Measurements from ENCODE around the gene ODR4. TPM values are rescaled to one million over a fixed set of nuclear protein-coding genes. Genes with fewer than 3 reads are reported as not detected.
"Not testable (repeated sequence)": the region's sequence is repeated elsewhere in the genome, so short reads cannot be mapped to it uniquely, and the experiment has no call there.

Gene ODR4
- 27.1 and 37.3 TPM in 2 replicates for total RNA-seq

DNA sequence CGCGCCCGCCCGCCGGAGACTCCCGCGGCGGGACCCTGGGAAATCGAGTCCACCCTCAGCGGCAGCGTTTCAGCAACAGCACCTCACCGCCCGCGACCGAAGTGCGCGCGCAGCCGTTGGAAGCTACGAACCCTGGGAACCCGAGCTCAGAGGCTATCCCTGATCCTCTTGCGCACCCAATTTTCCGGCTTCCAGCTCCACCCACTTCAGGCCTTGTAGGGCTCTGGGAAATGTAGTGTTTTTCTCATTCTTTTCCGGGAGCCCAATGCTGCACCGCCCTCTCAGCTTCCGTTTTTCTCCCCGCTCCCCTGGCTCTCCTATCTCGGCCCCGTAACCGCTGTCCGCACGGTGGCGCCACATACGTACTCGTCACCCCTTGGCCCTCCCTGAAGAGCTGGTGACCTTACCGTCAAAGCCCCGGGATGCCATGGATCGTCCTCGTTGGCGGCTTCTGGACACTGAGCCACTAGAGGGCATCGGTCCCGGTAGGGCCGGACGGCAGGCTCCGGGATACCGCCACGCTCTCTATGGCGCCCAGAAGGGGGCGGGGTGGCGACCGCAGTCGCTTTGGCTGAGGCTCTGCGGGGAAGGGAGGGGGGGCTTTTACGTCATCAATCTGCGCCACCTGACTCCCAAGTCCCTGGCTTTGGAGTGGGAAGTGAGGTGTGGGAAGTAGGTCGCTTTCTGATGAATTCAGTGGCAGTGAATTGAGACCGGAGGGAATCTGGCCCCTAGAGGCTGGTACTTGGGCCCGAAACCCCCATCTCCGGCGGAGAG is at the start of gene ODR4, which contains the start of gene TPR:
Gene ODR4, plus strand, starts transcription at position 687 of the 777 bp plus-strand sequence. CDS start 3,948 bp downstream, outside the sequence.
Gene TPR, minus strand, starts transcription at position 102 of the 777 bp plus-strand sequence. CDS start 225 bp downstream, outside the sequence.
- peak; percentile 98 for DNase-seq (ENCODE audit: low read depth)

GRCh38 chr1:186326009-186326408 is 49.6 kb upstream of the ODR4 start:
- DNase-seq (ENCODE audit: low read depth) = no peak

DNA sequence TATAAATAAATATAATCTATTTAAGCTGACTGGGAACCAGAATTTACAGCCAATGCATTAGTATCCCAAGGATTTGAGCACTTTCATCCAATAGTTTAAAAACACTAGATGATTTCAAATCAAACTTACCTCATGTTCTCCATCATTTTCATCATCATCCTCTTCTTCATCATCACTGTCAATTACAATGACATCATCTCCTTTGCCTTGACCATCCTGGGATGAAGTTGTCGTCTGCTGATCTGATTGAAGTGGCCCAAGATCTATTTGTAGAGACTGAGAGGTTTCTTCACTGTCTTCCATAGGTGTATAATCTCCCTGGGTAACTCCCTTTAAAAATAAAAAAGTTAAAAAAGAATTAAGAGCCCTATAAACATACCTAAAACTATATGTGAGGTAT is 48.3 kb upstream of the ODR4 start:
- DNase-seq (ENCODE audit: low read depth) = no peak

DNA sequence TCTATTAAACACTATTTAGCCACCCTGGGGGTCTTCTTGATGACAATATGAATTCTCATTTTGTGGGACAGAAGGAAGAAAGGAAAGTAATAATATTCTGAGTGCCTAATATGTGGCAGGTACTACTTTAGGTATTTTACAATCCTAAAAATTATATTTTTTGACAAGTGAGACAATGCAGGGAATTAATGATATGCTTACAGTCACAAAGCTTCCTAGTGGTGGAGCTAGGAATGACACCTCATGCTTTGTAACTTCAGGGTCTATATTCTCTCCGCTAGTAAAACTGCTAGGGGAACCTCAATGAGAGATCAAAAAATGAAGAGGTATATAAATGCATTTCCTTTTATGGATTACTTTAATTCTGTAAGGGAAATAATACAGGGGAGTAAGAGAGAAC is 44.9 kb upstream of the ODR4 start:
- DNase-seq (ENCODE audit: low read depth) = no peak

DNA sequence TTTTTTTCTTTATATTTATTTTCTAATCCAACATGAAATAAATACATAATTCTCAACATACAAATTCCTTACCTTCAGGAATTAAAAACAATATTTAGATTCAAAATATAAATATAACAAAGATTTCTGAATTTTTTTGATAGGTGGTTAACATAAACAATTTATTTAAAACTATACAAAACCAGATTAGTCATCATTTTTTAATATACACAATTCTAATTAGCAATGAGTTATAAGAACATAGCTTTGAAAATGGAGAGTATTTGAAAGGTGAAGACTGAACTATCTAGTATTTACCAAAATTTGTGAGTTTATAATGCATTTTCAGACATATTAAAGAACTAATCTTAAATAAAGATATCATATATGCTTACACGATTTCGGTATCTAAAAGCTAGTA is 38.1 kb upstream of the ODR4 start:
- no peak for DNase-seq (ENCODE audit: low read depth)

DNA sequence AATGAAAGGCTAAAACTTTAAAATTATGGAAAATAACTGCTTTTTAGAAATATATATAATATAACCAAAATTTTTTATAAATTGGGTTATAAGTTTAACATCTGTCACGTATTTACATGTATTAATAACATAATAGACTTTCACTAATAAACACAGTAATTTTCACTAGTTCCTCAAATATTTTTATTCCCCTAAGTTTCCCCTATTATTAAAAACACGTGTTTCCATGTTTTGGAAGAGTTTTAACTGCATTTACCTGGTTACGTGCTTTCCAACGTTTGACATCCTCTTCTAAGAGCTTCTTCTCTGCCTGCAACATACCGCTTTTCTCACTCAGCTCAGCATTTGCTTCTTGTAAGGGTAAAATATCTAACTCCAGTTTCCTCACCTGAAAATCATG is 34.9 kb upstream of the ODR4 start:
- no peak for DNase-seq (ENCODE audit: low read depth)

GRCh38 chr1:186347837-186348691 is 27.6 kb upstream of the ODR4 start:
- not testable (repeated sequence) for DNase-seq (ENCODE audit: low read depth)

DNA sequence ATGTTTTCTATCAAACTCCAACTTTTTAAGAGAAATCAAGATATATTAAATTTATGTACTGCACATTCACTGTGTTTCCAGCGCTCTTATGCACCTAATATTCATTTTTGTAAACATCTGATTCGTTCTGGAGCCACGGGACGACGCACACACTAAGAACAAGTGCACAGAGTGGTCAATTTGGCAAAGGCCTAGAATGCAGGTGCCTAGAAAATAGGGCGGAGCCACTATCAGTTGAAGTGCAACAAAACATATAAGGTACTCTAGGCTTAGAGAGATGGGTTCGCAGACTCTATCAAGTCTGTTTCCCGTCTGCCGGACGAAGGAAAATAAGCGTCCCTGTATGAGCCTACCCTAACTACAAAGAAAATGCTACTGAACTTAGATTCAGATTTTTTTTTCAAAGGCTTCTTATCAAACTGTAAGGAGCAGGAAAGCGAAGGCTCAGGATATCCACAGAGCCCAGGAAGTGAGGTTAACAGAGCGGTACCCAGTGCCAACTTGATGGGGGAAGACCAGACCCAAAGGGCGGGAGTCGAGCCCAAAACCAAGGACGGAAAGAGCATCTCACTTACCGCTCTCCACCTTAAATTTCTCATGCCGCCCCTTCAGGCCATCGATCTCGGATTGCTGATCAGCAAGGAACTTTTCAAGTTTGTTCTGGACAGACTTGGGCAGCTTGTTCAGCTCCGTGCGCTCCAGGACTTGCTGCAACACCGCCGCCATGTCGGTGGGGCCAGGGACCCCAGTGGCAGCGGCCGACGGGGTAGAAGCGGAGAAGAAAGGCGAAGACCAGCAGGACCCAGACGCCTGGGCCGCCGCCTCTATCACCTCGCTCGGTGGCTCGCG is 1.1 kb upstream of the ODR4 start:
- peak; percentile 34 for DNase-seq (ENCODE audit: low read depth)

- DNase-seq (ENCODE audit: low read depth) = peak; percentile 71
These were observed 286 bp downstream of the ODR4 start for GRCh38 chr1:186375929-186376319.

GRCh38 chr1:186386725-186387383 is 11.2 kb downstream of the ODR4 start:
- DNase-seq (ENCODE audit: low read depth) = no peak

GRCh38 chr1:186390925-186391324 is 15.3 kb downstream of the ODR4 start:
- no peak for DNase-seq (ENCODE audit: low read depth)

GRCh38 chr1:186391841-186392240 is 16.2 kb downstream of the ODR4 start:
- no peak for DNase-seq (ENCODE audit: low read depth)

- DNase-seq (ENCODE audit: low read depth) = not testable (repeated sequence)
These were observed 17.1 kb downstream of the ODR4 start for GRCh38 chr1:186392711-186393110.

DNA sequence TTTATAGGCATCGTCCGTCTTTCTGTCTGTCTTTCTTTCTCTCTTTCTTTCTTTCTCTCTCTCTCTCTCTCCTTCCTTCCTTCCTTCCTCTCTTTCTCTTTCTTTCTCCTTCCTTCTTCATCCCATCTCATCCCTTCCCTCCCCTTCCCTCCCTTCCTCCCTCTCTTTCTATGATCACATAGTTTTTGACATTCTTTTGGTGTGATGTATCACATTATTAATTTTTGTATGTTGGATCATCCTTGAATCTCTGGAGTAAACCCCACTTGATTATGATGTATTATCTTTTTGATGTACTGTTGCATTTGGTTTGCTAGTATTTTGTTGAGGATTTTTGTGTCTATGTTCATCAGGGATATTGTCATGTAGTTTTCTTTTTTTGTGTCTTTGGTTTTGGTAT is 25.8 kb downstream of the ODR4 start:
- DNase-seq (ENCODE audit: low read depth) = not testable (repeated sequence)

DNA sequence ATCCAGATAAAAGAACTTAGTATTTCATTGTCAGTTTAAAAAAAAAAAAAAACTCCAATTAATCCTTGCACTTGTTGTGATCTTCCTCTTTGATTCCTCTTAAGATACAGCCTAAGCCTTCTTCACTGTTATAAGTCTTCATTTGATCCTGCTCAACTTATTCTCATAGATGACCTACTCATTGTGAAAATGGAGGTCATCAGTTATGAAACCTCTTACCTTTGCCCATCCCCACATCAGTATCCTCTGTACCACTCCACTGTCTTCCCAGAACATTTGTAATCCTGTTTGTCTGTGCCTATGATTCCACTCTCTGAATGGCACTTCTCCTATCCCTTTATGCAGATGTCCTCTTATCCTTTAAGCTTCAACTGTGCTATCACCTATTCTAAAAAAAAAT is 28.0 kb downstream of the ODR4 start:
- DNase-seq (ENCODE audit: low read depth) = no peak

DNA sequence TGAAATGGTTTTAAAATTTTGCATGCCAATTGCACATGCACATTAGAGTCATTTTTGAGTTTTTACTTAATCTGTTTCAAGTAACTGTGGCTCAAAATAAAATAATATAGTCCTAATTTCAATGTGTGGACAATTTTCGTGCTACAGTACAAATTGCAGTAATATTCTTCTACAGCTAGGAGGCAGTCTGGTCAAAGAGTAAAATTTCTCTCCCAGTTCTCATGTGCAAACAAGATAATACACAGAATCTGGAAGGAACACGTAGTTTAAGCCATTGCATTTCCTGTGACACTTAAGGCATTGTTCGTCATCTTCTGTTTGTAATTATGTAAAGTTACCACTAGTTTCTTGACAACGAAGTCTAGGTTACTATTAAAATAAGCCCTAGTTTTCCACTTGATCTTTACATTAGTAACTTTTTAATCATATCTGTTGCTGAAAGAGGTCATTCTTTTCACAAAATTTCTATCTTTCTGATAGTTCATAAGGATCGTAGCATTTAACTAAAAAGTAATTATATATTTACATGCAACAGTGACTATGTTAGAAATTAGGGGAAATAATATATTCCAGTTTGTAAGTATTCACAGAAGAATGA is 28.9 kb downstream of the ODR4 start:
- peak; percentile 34 for DNase-seq (ENCODE audit: low read depth)

GRCh38 chr1:186409091-186409490 is 33.5 kb downstream of the ODR4 start:
- DNase-seq (ENCODE audit: low read depth) = no peak

GRCh38 chr1:186413319-186413718 is 37.7 kb downstream of the ODR4 start:
- no peak for DNase-seq (ENCODE audit: low read depth)

DNA sequence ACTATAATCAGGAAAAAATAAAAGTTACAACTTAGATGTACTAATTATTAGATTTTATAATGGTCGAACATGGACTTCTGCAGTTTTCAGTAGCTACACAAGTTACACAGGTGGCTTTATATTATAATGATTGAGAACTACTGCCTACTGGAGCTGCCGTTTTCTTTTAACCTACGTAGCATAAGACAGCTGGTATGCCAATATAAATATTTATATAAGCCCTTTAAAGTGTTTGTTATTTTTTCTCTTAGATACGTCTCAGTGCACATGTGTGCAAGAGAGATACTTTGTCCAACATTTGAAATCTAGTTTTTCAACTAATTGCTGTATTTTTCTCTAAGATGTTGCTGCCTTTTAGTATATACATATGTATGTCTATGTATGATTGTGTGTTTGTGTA is 42.9 kb downstream of the ODR4 start:
- no peak for DNase-seq (ENCODE audit: low read depth)

- DNase-seq (ENCODE audit: low read depth) = no peak
These were observed 44.7 kb downstream of the ODR4 start for GRCh38 chr1:186420311-186420710.

- DNase-seq (ENCODE audit: low read depth) = no peak
These were observed 45.3 kb downstream of the ODR4 start for GRCh38 chr1:186420923-186421322.

All from renal cortical epithelial cell (primary cell).